IMR-90 (cell line): ENCODE results near the gene MEIS2. TPM values are rescaled to one million over a fixed set of nuclear protein-coding genes. Genes with fewer than 3 reads are reported as not detected.

ENCODE experiments used
- ATAC-seq: fragments of 200-7000 bp; cut with Tn5 transposase; 2 replicates; pipeline ENCODE4 v1.9.1; 2020; ENCODE audit warnings: low read depth, mild to moderate bottlenecking, moderate library complexity
- BruUV-seq: library from RNA; stranded (reverse); fragments of 400-500 nt; replicated peaks from 2 replicates; lab custom pipeline; 2021; lab: Mats Ljungman, UMichigan
- CTCF ChIA-PET: fragments of 300-600 bp; formaldehyde crosslinking; extraction: SDS; loops from one replicate; lab custom pipeline; 2021; ENCODE audit warnings: antibody characterized with exemption; lab: Yijun Ruan, JAX
- POLR2A ChIA-PET: fragments of 300-600 bp; sonication (Branson Sonifier 250); formaldehyde crosslinking; loops from one replicate; lab custom pipeline; 2022; ENCODE audit warnings: antibody characterized with exemption; ENCODE audit not compliant: unreplicated experiment; lab: Charles Lee
- DNase-seq: peaks from one replicate; pipeline ENCODE4 v3.0.0; 2013
- H2AFZ ChIP-seq: replicated peaks from 2 replicates; pipeline ENCODE3; 2013; ENCODE audit warnings: low read length, mild to moderate bottlenecking; ENCODE audit not compliant: poor library complexity
- H2AK5ac ChIP-seq: 2 replicates; pipeline ENCODE4 v1.6.1; 2013; ENCODE audit warnings: low read depth, low read length, inconsistent platforms
- H2AK9ac ChIP-seq: replicated peaks from 2 replicates; pipeline ENCODE3; 2013; ENCODE audit warnings: mild to moderate bottlenecking, low read depth, low read length, moderate library complexity; ENCODE audit not compliant: poor library complexity
- H2BK120ac ChIP-seq: 2 replicates; pipeline ENCODE4 v1.6.1; 2013; ENCODE audit warnings: low read depth, low read length, inconsistent platforms
- H2BK15ac ChIP-seq: 3 replicates; pipeline ENCODE4 v1.6.1; 2013; ENCODE audit warnings: low read depth, low read length, inconsistent platforms
- H2BK20ac ChIP-seq: 2 replicates; pipeline ENCODE4 v1.6.1; 2013; ENCODE audit warnings: low read depth, mild to moderate bottlenecking, inconsistent platforms, low read length, moderate library complexity
- H2BK5ac ChIP-seq: 2 replicates; pipeline ENCODE4 v1.6.1; 2013; ENCODE audit warnings: mild to moderate bottlenecking, low read depth, low read length, inconsistent platforms; ENCODE audit not compliant: poor library complexity, severe bottlenecking
- H3K14ac ChIP-seq: replicated peaks from 2 replicates; pipeline ENCODE4 v1.6.1; 2013; ENCODE audit warnings: low read depth, low read length, inconsistent platforms
- H3K18ac ChIP-seq: 2 replicates; pipeline ENCODE4 v1.6.1; 2013; ENCODE audit warnings: low read depth, low read length, control low read depth
- H3K23ac ChIP-seq: 2 replicates; pipeline ENCODE4 v1.6.1; 2013; ENCODE audit warnings: low read depth, low read length, inconsistent platforms
- H3K27ac ChIP-seq: 2 replicates; pipeline ENCODE4 v1.5.1; 2013; ENCODE audit warnings: mild to moderate bottlenecking, control low read depth, low read length; ENCODE audit not compliant: insufficient read depth
- H3K27me3 ChIP-seq: 2 replicates; pipeline ENCODE4 v1.6.1; 2013; ENCODE audit warnings: low read length; ENCODE audit not compliant: control insufficient read depth, insufficient read depth
- H3K36me3 ChIP-seq: 2 replicates; pipeline ENCODE4 v1.6.1; 2013; ENCODE audit warnings: low read length, mixed read lengths; ENCODE audit not compliant: control insufficient read depth, insufficient read depth
- H3K4ac ChIP-seq: 2 replicates; pipeline ENCODE4 v1.6.1; 2013; ENCODE audit warnings: low read depth, low read length, inconsistent platforms
- H3K4me1 ChIP-seq: 2 replicates; pipeline ENCODE4 v1.6.1; 2013; ENCODE audit warnings: low read length, mixed read lengths; ENCODE audit not compliant: control insufficient read depth, insufficient read depth
- H3K4me2 ChIP-seq: 2 replicates; pipeline ENCODE4 v1.6.1; 2013; ENCODE audit warnings: low read depth, mild to moderate bottlenecking, control low read depth, low read length, moderate library complexity
- H3K4me3 ChIP-seq: 2 replicates; pipeline ENCODE4 v1.5.1; 2013; ENCODE audit warnings: low read depth, mild to moderate bottlenecking, control low read depth, low read length, moderate library complexity; ENCODE audit not compliant: insufficient read depth
- H3K56ac ChIP-seq: 2 replicates; pipeline ENCODE4 v1.6.1; 2013; ENCODE audit warnings: low read length, inconsistent platforms; ENCODE audit not compliant: insufficient read depth; ENCODE audit errors: extremely low read depth
- H3K79me1 ChIP-seq, 2 experiments: 2 replicates each; pipeline ENCODE4 v1.6.1; 2013; ENCODE audit warnings: low read length in 2 of 2, inconsistent platforms in 1 of 2, low read depth in 1 of 2
- H3K9ac ChIP-seq: 2 replicates; pipeline ENCODE4 v1.6.1; 2013; ENCODE audit warnings: low read depth, low read length, control low read depth
- H3K9me1 ChIP-seq: 2 replicates; pipeline ENCODE4 v1.6.1; 2013; ENCODE audit warnings: low read length, inconsistent platforms; ENCODE audit not compliant: insufficient read depth
- H3K9me3 ChIP-seq: 2 replicates; pipeline ENCODE4 v1.6.1; 2013; ENCODE audit warnings: low read length; ENCODE audit not compliant: control insufficient read depth, insufficient read depth
- H4K20me1 ChIP-seq: 2 replicates; pipeline ENCODE4 v1.6.1; 2013; ENCODE audit warnings: low read length, inconsistent platforms; ENCODE audit not compliant: insufficient read depth
- H4K5ac ChIP-seq: 2 replicates; pipeline ENCODE4 v1.6.1; 2013; ENCODE audit warnings: mild to moderate bottlenecking, low read depth, low read length, control low read depth
- H4K8ac ChIP-seq, 2 experiments: 2 replicates each; pipeline ENCODE4 v1.6.1; 2013; ENCODE audit warnings: low read depth in 2 of 2, low read length in 2 of 2, control low read depth in 1 of 2, inconsistent platforms in 1 of 2
- H4K91ac ChIP-seq: 2 replicates; pipeline ENCODE4 v1.6.1; 2013; ENCODE audit warnings: low read depth, low read length, inconsistent platforms; ENCODE audit not compliant: insufficient read depth
- CEBPB ChIP-seq: IDR thresholded peaks from 2 replicates; pipeline ENCODE4 v1.6.1; 2012; ENCODE audit warnings: low read depth, low read length, improper control_type of control experiment
- CHD1 ChIP-seq: IDR thresholded peaks from 2 replicates; pipeline ENCODE4 v1.6.1; 2012; ENCODE audit warnings: low read depth, low read length, improper control_type of control experiment
- ELK1 ChIP-seq: fragments of 150-350 bp; IDR thresholded peaks from 2 replicates; pipeline ENCODE4 v1.6.1; 2016; ENCODE audit warnings: low read depth, mild to moderate bottlenecking, low read length, moderate library complexity, borderline replicate concordance
- FOS ChIP-seq: fragments of 150-350 bp; IDR thresholded peaks from 2 replicates; pipeline ENCODE4 v1.6.1; 2016; ENCODE audit warnings: low read depth, low read length
- MAZ ChIP-seq: IDR thresholded peaks from 2 replicates; pipeline ENCODE4 v1.6.1; 2012; ENCODE audit warnings: low read depth, mild to moderate bottlenecking, low read length, improper control_type of control experiment, moderate library complexity, borderline replicate concordance
- MXI1 ChIP-seq: IDR thresholded peaks from 2 replicates; pipeline ENCODE4 v1.6.1; 2012; ENCODE audit warnings: low read depth, mild to moderate bottlenecking, low read length, moderate library complexity, borderline replicate concordance
- NFE2L2 ChIP-seq: fragments of 150-350 bp; IDR thresholded peaks from 2 replicates; pipeline ENCODE4 v1.6.1; 2016; ENCODE audit warnings: low read depth, mild to moderate bottlenecking, low read length
- RCOR1 ChIP-seq: IDR thresholded peaks from 2 replicates; pipeline ENCODE4 v1.6.1; 2012; ENCODE audit warnings: mild to moderate bottlenecking, low read length, improper control_type of control experiment; ENCODE audit not compliant: insufficient replicate concordance
- SMC3 ChIP-seq: fragments of 150-350 bp; IDR thresholded peaks from 2 replicates; pipeline ENCODE4 v1.6.1; 2016; ENCODE audit warnings: low read depth, mild to moderate bottlenecking, antibody characterized with exemption, low read length, moderate library complexity
- USF2 ChIP-seq: fragments of 150-350 bp; IDR thresholded peaks from 2 replicates; pipeline ENCODE4 v1.6.1; 2017; ENCODE audit warnings: mild to moderate bottlenecking, antibody characterized with exemption, low read length, low read depth
- WGBS, 2 experiments: methylation state at CpG; one replicate each; pipeline versions ENCODE4 v1.1.5 to v1.1.7; 2013; ENCODE audit warnings: missing lambda C conversion rate in 2 of 2; ENCODE audit not compliant: insufficient read length in 1 of 2; ENCODE audit errors: extremely low coverage in 2 of 2; 5-methylcytosine and 5-hydroxymethylcytosine counted together
- dilution Hi-C: fragments of 300-500 bp; cut with HindIII; formaldehyde crosslinking; loops from one replicate; pipeline ENCODE4 v1.14.3; 2018; ENCODE audit warnings: low sequenced_read_pairs; ENCODE audit not compliant: unreplicated experiment
- in situ Hi-C: fragments of 300-500 bp; cut with MboI; formaldehyde crosslinking; loops from 3 replicates; pipeline ENCODE4 v1.14.3; 2019; ENCODE audit warnings: low sequenced_read_pairs, inconsistent platforms, mixed read lengths
- intact Hi-C: fragments of 100-400 bp; cut with micrococcal nuclease; formaldehyde crosslinking; loops from 2 replicates; pipeline ENCODE4 v1.10.0; 2022
- polyA plus RNA-seq, 3 experiments: library from polyadenylated mRNA; depleted of rRNA; stranded (reverse); fragments of >200 nt; gene quantifications; 2 replicates each; pipeline ENCODE4 v1.2.3, GENCODE V29; 2012; ENCODE audit warnings: low replicate concordance in 1 of 3
- total RNA-seq: library from RNA; depleted of rRNA; stranded (reverse); fragments of >200 nt; gene quantifications from 2 replicates; pipeline ENCODE4 v1.2.3, GENCODE V29; 2012

The MEIS2 gene
- total and polyA plus RNA-seq, 2 of the 4 experiments (the other 2 are of a cell fraction): 70.1 to 71.3 TPM

GRCh38 chr15:37004981-37005735 lies 95.2 kb downstream of the MEIS2 start:
- H4K5ac ChIP-seq: no peak overlapping the region
- H2BK20ac ChIP-seq: no peak overlapping the region
- DNase-seq (no peak), ATAC-seq (no peak)
- peaks cover 18 to 20% of the 10 kb centered on the region in 2 experiments; a peak in 3 of 4 replicates for H3K79me1 ChIP-seq
- no peak overlapping the region for H2BK5ac ChIP-seq
- no peak overlapping the region for H4K8ac ChIP-seq
- no peak overlapping the region for H2BK15ac ChIP-seq
- dilution Hi-C loops (no loop called here), in situ Hi-C loops (no loop called here), intact Hi-C loops (no loop called here)
- ChIA-PET POLR2A (no interaction called here), CTCF (no interaction called here)
- TF ChIP-seq SMC3 (no peak), RCOR1 (no peak), CEBPB (no peak), NFE2L2 (no peak), MAZ (no peak), CHD1 (no peak), MXI1 (no peak), USF2 (no peak), ELK1 (no peak), FOS (no peak)
- BruUV-seq: no TSS peak
- WGBS, 2 experiments: 100% methylated on average over 1 to 4 of the region's 8 CpGs
- H2AK5ac ChIP-seq: no peak overlapping the region
- H3K9me1 ChIP-seq: no peaks in the 10 kb centered on the region
- H3K23ac ChIP-seq: no peak overlapping the region
- H3K36me3 ChIP-seq: peaks cover 11% of the 10 kb centered on the region
- no peak overlapping the region for H3K4me3 ChIP-seq
- no peak overlapping the region for H3K4me2 ChIP-seq
- no peak overlapping the region for H3K56ac ChIP-seq
- H2AFZ ChIP-seq: no peak overlapping the region
- H3K4ac ChIP-seq: no peak overlapping the region
- no peaks in the 10 kb centered on the region for H3K27me3 ChIP-seq
- H3K14ac ChIP-seq: no peak overlapping the region
- H2AK9ac ChIP-seq: no peak overlapping the region
- no peak overlapping the region for H4K91ac ChIP-seq
- no peak overlapping the region for H2BK120ac ChIP-seq
- no peak overlapping the region for H3K9ac ChIP-seq
- H3K18ac ChIP-seq: no peak overlapping the region
- H4K20me1 ChIP-seq: peaks cover 4% of the 10 kb centered on the region; the same call in 1 of the 2 replicates
- H3K27ac ChIP-seq: no peak overlapping the region
- no peaks in the 10 kb centered on the region for H3K4me1 ChIP-seq
- H3K9me3 ChIP-seq: peaks cover 3% of the 10 kb centered on the region
